PC-3 (cell line): Measurements from ENCODE around the gene LAMC2.

Experiments used
- EZH2 ChIP-seq: fragments of 300-600 bp; sonication (generic); IDR thresholded peaks from one replicate; pipeline ENCODE4 v1.6.1; 2017; ENCODE audit warnings: antibody characterized with exemption, mild to moderate bottlenecking, low read length; ENCODE audit not compliant: unreplicated experiment
- TF ChIP-seq, protein P1 (sequence below): fragments of 300-600 bp; sonication (generic); conservative IDR thresholded peaks from 2 replicates; pipeline ENCODE4 v1.5.1; 2017; ENCODE audit warnings: antibody characterized with exemption, low read depth, mild to moderate bottlenecking, low read length

DNA sequence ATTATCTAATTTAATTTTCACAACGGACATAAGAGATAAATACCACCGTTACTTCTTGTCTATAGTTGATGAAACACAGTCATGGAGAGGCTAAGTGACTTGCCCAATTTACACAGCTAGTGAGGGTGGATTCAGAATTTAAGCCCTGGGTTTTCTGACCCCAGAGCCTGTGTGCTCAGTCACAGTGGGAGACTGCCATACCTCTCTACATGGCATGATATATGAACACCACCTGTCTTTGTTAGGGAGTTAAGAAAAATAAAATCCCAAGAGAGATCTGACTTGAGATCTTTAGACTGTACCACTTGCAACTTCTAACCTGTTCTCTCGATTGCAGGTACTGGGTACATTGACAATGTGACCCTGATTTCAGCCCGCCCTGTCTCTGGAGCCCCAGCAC is 40.3 kb downstream of the LAMC2 start:
- TF ChIP-seq, protein P1, sequence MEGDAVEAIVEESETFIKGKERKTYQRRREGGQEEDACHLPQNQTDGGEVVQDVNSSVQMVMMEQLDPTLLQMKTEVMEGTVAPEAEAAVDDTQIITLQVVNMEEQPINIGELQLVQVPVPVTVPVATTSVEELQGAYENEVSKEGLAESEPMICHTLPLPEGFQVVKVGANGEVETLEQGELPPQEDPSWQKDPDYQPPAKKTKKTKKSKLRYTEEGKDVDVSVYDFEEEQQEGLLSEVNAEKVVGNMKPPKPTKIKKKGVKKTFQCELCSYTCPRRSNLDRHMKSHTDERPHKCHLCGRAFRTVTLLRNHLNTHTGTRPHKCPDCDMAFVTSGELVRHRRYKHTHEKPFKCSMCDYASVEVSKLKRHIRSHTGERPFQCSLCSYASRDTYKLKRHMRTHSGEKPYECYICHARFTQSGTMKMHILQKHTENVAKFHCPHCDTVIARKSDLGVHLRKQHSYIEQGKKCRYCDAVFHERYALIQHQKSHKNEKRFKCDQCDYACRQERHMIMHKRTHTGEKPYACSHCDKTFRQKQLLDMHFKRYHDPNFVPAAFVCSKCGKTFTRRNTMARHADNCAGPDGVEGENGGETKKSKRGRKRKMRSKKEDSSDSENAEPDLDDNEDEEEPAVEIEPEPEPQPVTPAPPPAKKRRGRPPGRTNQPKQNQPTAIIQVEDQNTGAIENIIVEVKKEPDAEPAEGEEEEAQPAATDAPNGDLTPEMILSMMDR: no peak
- TF ChIP-seq EZH2: no peak
